HepG2 (cell line): ENCODE measurements around the gene ZNF12. TPM values are rescaled to one million over a fixed set of nuclear protein-coding genes. Genes with fewer than 3 reads are reported as not detected.

Experiments
- BORCS8-MEF2B ChIP-seq: sonication (generic); formaldehyde crosslinking; IDR thresholded peaks from 2 replicates; pipeline ENCODE4 v1.8.0; 2022; ENCODE audit warnings: mild to moderate bottlenecking, missing genetic modification reagents
- HDAC2 ChIP-seq: sonication (generic); formaldehyde crosslinking; IDR thresholded peaks from 2 replicates; pipeline ENCODE4 v1.4.0; 2020; ENCODE audit warnings: missing genetic modification reagents
- MLLT10 ChIP-seq: sonication (generic); formaldehyde crosslinking; IDR thresholded peaks from 2 replicates; pipeline ENCODE4 v1.4.0; 2020; ENCODE audit warnings: missing genetic modification reagents
- NAIF1 ChIP-seq: sonication (generic); formaldehyde crosslinking; IDR thresholded peaks from 2 replicates; pipeline ENCODE4 v1.5.0; 2020; ENCODE audit warnings: mild to moderate bottlenecking, missing genetic modification reagents, borderline replicate concordance
- NONO ChIP-seq, 2 experiments: fragments of 450-650 bp in 1 of 2; sonication (generic) in 1 of 2; formaldehyde crosslinking in 1 of 2; IDR thresholded peaks in 1 of 2; conservative IDR thresholded peaks in 1 of 2; 2 replicates each; pipeline versions ENCODE4 v1.6.1 to v1.8.0; 2017 to 2022; ENCODE audit warnings: mild to moderate bottlenecking in 1 of 2, missing genetic modification reagents in 1 of 2, moderate library complexity in 1 of 2
- RXRA ChIP-seq: sonication (generic); formaldehyde crosslinking; IDR thresholded peaks from 2 replicates; pipeline ENCODE4 v1.5.1; 2020; ENCODE audit warnings: missing genetic modification reagents
- SRY ChIP-seq: sonication (generic); formaldehyde crosslinking; IDR thresholded peaks from 2 replicates; pipeline ENCODE4 v1.8.0; 2022; ENCODE audit warnings: mild to moderate bottlenecking, missing genetic modification reagents
- ZFP82 ChIP-seq: sonication (generic); formaldehyde crosslinking; IDR thresholded peaks from 2 replicates; pipeline ENCODE4 v1.5.1; 2020; ENCODE audit warnings: mild to moderate bottlenecking, missing genetic modification reagents, borderline replicate concordance
- ZKSCAN1 ChIP-seq: fragments of 150-350 bp; IDR thresholded peaks from 2 replicates; pipeline ENCODE4 v1.6.1; 2014; ENCODE audit warnings: low read length
- ZNF431 ChIP-seq: sonication (generic); formaldehyde crosslinking; IDR thresholded peaks from 2 replicates; pipeline ENCODE4 v1.9.0; 2022; ENCODE audit warnings: missing genetic modification reagents, low read depth, mild to moderate bottlenecking, borderline replicate concordance
- ZNF850 ChIP-seq: sonication (generic); formaldehyde crosslinking; conservative IDR thresholded peaks from 2 replicates; pipeline ENCODE4 v1.9.0; 2021; ENCODE audit warnings: mild to moderate bottlenecking, missing genetic modification reagents
- polyA plus RNA-seq, 8 experiments: library from polyadenylated mRNA; depleted of rRNA in 3 of 8; stranded (reverse) in 7 of 8; unstranded in 1 of 8; fragments of >200 nt; fragmentation: Illumina TruSeq in 4 of 8; extraction: Trizol in 4 of 8; gene quantifications; 2 replicates each; pipeline versions ENCODE4 v1.2.1 to v1.2.3, GENCODE V29; 2011 to 2016; ENCODE audit warnings: low read depth in 4 of 8, missing spikeins in 1 of 8, mixed read lengths in 1 of 8; ENCODE audit not compliant: insufficient read depth in 1 of 8
- total RNA-seq, 5 experiments: library from RNA; depleted of rRNA; stranded (reverse); fragments of >200 nt; fragmentation: Illumina TruSeq; extraction: Trizol; gene quantifications; 2 replicates each; pipeline ENCODE4 v1.2.3, GENCODE V29; 2016; ENCODE audit warnings: low read depth in 1 of 5
- TF ChIP-seq, protein P1 (sequence below): sonication (generic); formaldehyde crosslinking; IDR thresholded peaks from 2 replicates; pipeline ENCODE4 v1.4.0; 2020; ENCODE audit warnings: mild to moderate bottlenecking, missing genetic modification reagents
- TF ChIP-seq, protein P2 (sequence below): sonication (generic); formaldehyde crosslinking; IDR thresholded peaks from 2 replicates; pipeline ENCODE4 v1.4.0; 2020; ENCODE audit warnings: missing genetic modification reagents
- TF ChIP-seq, protein P3 (sequence below): sonication (generic); formaldehyde crosslinking; IDR thresholded peaks from 2 replicates; pipeline ENCODE4 v1.4.0; 2020; ENCODE audit warnings: missing genetic modification reagents

The ZNF12 gene
- total and polyA plus RNA-seq, 2 of the 13 experiments (the other 11 are each of a cell fraction or from before 2014, with no cell fraction given), result 21.4 to 22.8 TPM

DNA sequence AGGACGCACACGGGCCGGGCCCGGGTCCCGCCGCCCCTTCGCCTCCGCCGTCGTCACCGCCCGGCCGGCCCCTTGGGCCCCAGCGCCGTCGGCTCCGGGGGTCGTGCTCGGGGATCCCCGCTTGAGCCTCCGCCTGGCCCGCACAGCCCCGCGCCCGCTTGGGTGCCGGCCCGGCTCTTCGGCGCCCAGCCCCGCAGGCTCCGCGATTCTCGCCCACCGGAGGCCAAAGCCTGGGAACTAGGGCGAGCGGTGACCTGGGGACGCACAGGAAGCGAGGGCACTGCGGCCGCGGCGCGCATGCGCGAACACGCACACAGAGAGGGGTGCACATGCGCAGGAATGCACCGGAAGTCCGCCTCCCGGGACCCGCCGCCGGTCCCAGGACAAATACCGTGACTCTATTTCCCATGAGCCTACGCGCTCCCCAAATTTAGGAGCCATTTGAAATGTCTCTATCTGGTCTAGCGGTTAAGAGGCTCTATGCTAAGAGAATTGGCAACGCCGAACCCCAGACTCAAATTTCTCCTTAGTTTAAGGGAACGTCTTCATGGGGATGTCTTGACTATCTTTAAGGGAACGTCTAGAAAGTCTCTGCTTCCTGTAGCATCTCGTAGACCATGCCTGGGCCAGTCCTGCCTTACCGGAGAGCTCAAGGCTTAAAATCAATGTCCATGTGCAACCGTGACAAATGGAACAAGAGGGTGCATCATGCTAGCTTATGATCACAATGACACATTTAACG is at the start of gene ZNF12 (continued):
- TF ChIP-seq ZKSCAN1 (no peak), NONO (IDR thresholded peaks at IDR 0.05) (no peak), NONO (CRISPR knock-in tag; conservative IDR thresholded peaks at IDR 0.05) (peak; percentile 27; the same call in 1 of the 2 replicates), HDAC2 (CRISPR knock-in tag) (no peak), MLLT10 (CRISPR knock-in tag) (no peak), NAIF1 (no peak), ZNF431 (CRISPR knock-in tag) (peak; percentile 41; the same call in 1 of the 2 replicates), ZNF850 (CRISPR knock-in tag) (0 out of 2 replicates have a peak, but pooled peaks have one; percentile 44), RXRA (CRISPR knock-in tag) (peak; percentile 84), SRY (CRISPR knock-in tag) (peak; percentile 63; the same call in 1 of the 2 replicates), BORCS8-MEF2B (CRISPR knock-in tag) (no peak), ZFP82 (CRISPR knock-in tag) (peak; percentile 95; the same call in 1 of the 2 replicates)
- TF ChIP-seq, protein P1, sequence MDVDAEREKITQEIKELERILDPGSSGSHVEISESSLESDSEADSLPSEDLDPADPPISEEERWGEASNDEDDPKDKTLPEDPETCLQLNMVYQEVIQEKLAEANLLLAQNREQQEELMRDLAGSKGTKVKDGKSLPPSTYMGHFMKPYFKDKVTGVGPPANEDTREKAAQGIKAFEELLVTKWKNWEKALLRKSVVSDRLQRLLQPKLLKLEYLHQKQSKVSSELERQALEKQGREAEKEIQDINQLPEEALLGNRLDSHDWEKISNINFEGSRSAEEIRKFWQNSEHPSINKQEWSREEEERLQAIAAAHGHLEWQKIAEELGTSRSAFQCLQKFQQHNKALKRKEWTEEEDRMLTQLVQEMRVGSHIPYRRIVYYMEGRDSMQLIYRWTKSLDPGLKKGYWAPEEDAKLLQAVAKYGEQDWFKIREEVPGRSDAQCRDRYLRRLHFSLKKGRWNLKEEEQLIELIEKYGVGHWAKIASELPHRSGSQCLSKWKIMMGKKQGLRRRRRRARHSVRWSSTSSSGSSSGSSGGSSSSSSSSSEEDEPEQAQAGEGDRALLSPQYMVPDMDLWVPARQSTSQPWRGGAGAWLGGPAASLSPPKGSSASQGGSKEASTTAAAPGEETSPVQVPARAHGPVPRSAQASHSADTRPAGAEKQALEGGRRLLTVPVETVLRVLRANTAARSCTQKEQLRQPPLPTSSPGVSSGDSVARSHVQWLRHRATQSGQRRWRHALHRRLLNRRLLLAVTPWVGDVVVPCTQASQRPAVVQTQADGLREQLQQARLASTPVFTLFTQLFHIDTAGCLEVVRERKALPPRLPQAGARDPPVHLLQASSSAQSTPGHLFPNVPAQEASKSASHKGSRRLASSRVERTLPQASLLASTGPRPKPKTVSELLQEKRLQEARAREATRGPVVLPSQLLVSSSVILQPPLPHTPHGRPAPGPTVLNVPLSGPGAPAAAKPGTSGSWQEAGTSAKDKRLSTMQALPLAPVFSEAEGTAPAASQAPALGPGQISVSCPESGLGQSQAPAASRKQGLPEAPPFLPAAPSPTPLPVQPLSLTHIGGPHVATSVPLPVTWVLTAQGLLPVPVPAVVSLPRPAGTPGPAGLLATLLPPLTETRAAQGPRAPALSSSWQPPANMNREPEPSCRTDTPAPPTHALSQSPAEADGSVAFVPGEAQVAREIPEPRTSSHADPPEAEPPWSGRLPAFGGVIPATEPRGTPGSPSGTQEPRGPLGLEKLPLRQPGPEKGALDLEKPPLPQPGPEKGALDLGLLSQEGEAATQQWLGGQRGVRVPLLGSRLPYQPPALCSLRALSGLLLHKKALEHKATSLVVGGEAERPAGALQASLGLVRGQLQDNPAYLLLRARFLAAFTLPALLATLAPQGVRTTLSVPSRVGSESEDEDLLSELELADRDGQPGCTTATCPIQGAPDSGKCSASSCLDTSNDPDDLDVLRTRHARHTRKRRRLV (CRISPR knock-in tag), result 0 out of 2 replicates have a peak, but pooled peaks have one; percentile 49
- TF ChIP-seq, protein P2, sequence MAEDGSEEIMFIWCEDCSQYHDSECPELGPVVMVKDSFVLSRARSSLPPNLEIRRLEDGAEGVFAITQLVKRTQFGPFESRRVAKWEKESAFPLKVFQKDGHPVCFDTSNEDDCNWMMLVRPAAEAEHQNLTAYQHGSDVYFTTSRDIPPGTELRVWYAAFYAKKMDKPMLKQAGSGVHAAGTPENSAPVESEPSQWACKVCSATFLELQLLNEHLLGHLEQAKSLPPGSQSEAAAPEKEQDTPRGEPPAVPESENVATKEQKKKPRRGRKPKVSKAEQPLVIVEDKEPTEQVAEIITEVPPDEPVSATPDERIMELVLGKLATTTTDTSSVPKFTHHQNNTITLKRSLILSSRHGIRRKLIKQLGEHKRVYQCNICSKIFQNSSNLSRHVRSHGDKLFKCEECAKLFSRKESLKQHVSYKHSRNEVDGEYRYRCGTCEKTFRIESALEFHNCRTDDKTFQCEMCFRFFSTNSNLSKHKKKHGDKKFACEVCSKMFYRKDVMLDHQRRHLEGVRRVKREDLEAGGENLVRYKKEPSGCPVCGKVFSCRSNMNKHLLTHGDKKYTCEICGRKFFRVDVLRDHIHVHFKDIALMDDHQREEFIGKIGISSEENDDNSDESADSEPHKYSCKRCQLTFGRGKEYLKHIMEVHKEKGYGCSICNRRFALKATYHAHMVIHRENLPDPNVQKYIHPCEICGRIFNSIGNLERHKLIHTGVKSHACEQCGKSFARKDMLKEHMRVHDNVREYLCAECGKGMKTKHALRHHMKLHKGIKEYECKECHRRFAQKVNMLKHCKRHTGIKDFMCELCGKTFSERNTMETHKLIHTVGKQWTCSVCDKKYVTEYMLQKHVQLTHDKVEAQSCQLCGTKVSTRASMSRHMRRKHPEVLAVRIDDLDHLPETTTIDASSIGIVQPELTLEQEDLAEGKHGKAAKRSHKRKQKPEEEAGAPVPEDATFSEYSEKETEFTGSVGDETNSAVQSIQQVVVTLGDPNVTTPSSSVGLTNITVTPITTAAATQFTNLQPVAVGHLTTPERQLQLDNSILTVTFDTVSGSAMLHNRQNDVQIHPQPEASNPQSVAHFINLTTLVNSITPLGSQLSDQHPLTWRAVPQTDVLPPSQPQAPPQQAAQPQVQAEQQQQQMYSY, result peak; percentile 88
- TF ChIP-seq, protein P3, sequence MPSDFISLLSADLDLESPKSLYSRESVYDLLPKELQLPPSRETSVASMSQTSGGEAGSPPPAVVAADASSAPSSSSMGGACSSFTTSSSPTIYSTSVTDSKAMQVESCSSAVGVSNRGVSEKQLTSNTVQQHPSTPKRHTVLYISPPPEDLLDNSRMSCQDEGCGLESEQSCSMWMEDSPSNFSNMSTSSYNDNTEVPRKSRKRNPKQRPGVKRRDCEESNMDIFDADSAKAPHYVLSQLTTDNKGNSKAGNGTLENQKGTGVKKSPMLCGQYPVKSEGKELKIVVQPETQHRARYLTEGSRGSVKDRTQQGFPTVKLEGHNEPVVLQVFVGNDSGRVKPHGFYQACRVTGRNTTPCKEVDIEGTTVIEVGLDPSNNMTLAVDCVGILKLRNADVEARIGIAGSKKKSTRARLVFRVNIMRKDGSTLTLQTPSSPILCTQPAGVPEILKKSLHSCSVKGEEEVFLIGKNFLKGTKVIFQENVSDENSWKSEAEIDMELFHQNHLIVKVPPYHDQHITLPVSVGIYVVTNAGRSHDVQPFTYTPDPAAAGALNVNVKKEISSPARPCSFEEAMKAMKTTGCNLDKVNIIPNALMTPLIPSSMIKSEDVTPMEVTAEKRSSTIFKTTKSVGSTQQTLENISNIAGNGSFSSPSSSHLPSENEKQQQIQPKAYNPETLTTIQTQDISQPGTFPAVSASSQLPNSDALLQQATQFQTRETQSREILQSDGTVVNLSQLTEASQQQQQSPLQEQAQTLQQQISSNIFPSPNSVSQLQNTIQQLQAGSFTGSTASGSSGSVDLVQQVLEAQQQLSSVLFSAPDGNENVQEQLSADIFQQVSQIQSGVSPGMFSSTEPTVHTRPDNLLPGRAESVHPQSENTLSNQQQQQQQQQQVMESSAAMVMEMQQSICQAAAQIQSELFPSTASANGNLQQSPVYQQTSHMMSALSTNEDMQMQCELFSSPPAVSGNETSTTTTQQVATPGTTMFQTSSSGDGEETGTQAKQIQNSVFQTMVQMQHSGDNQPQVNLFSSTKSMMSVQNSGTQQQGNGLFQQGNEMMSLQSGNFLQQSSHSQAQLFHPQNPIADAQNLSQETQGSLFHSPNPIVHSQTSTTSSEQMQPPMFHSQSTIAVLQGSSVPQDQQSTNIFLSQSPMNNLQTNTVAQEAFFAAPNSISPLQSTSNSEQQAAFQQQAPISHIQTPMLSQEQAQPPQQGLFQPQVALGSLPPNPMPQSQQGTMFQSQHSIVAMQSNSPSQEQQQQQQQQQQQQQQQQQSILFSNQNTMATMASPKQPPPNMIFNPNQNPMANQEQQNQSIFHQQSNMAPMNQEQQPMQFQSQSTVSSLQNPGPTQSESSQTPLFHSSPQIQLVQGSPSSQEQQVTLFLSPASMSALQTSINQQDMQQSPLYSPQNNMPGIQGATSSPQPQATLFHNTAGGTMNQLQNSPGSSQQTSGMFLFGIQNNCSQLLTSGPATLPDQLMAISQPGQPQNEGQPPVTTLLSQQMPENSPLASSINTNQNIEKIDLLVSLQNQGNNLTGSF (CRISPR knock-in tag), result no peak
